ENCODE measurements around the gene FRYL. TPM values are rescaled to one million over a fixed set of nuclear protein-coding genes. Genes with fewer than 3 reads are reported as not detected.

FRYL gene
- polyA plus RNA-seq, 1 donor from 2014 or later, result 64.0 TPM

- Histone ChIP-seq H2AFZ (ENCODE audit: low read depth, low read length) (no peak overlapping the region), H3K4me2 (ENCODE audit: low read length) (no peak overlapping the region), H3K27me3 (ENCODE audit: insufficient read depth, low read depth, low read length) (no peaks in the 10 kb centered on the region), H3K9me3 (ENCODE audit: low read length) (no peaks in the 10 kb centered on the region), H3K9me2 (ENCODE audit: insufficient read depth, low read length) (no peaks in the 10 kb centered on the region), H3K36me3 (ENCODE audit: insufficient read depth, low read length) (no peaks in the 10 kb centered on the region), H4K20me1 (ENCODE audit: insufficient read depth) (no peaks in the 10 kb centered on the region), H3K27ac (ENCODE audit: low read length) (no peak overlapping the region), H3K4me3 (ENCODE audit: low read length) (no peak overlapping the region), H3K9ac (ENCODE audit: low read length) (no peak overlapping the region), H3F3A (ENCODE audit: insufficient read depth, low read length, poor library complexity, severe bottlenecking) (no peaks in the 10 kb centered on the region), H3K79me2 (replicated peaks; ENCODE audit: insufficient read depth, low read length) (no peaks in the 10 kb centered on the region)
- no peak for TF ChIP-seq REST (IDR thresholded peaks at IDR 0.05; ENCODE audit: borderline replicate concordance)
Measured at GRCh38 chr4:48787056-48787455, 7.0 kb upstream of the FRYL start.

GRCh38 chr4:48786549-48786948 lies 6.5 kb upstream of the FRYL start:
- no peaks in the 10 kb centered on the region for H3K9me2 ChIP-seq (ENCODE audit: insufficient read depth, low read length)
- H3K79me2 ChIP-seq (replicated peaks; ENCODE audit: insufficient read depth, low read length), result no peaks in the 10 kb centered on the region
- no peak overlapping the region for H2AFZ ChIP-seq (ENCODE audit: low read depth, low read length)
- no peak overlapping the region for H3K4me2 ChIP-seq (ENCODE audit: low read length)
- TF ChIP-seq MXI1 (conservative IDR thresholded peaks at IDR 0.05; ENCODE audit: poor library complexity, severe bottlenecking) (no peak), CTCF (IDR thresholded peaks at IDR 0.05; ENCODE audit: poor library complexity, severe bottlenecking) (no peak), EZH2 (IDR thresholded peaks at IDR 0.05; ENCODE audit: borderline replicate concordance, insufficient read depth, low read length, poor library complexity, severe bottlenecking) (no peak), EP300 (conservative IDR thresholded peaks at IDR 0.05; ENCODE audit: poor library complexity, severe bottlenecking) (no peak), RAD21 (conservative IDR thresholded peaks at IDR 0.05) (no peak), REST (IDR thresholded peaks at IDR 0.05; ENCODE audit: borderline replicate concordance) (no peak), TAF1 (IDR thresholded peaks at IDR 0.05; ENCODE audit: low read depth) (no peak), SMC3 (conservative IDR thresholded peaks at IDR 0.05; ENCODE audit: poor library complexity) (no peak), POLR2AphosphoS5 (IDR thresholded peaks at IDR 0.05) (no peak)
- H3F3A ChIP-seq (ENCODE audit: insufficient read depth, low read length, poor library complexity, severe bottlenecking), result no peaks in the 10 kb centered on the region
- H3K9me3 ChIP-seq (ENCODE audit: low read length), result no peaks in the 10 kb centered on the region
- no peaks in the 10 kb centered on the region for H3K27me3 ChIP-seq (ENCODE audit: insufficient read depth, low read depth, low read length)
- no peak overlapping the region for H3K4me3 ChIP-seq (ENCODE audit: low read length)
- no peaks in the 10 kb centered on the region for H4K20me1 ChIP-seq (ENCODE audit: insufficient read depth)
- H3K9ac ChIP-seq (ENCODE audit: low read length), result no peak overlapping the region
- H3K36me3 ChIP-seq (ENCODE audit: insufficient read depth, low read length), result no peaks in the 10 kb centered on the region
- no peak overlapping the region for H3K27ac ChIP-seq (ENCODE audit: low read length)
